ENCODE results near the gene KLK10.

GRCh38 chr19:51031880-51032225 lies 12.3 kb upstream of the KLK10 start:
- TF ChIP-seq CTCF (IDR thresholded peaks at IDR 0.05) (no peak), POLR2A (IDR thresholded peaks at IDR 0.05) (no peak)

Measured in lower leg skin (tissue), 3 donors.